OCI-LY7 (cell line): Measurements from ENCODE around the gene COL4A2. TPM values are rescaled to one million over a fixed set of nuclear protein-coding genes. Genes with fewer than 3 reads are reported as not detected.

Source experiments
- BruUV-seq: library from RNA; stranded (reverse); fragments of 400-500 nt; replicated peaks from 2 replicates; lab custom pipeline; 2021; lab: Mats Ljungman, UMichigan
- CTCF ChIA-PET: fragments of 300-600 bp; sonication (Branson Sonifier 250); formaldehyde crosslinking; loops from one replicate; lab custom pipeline; 2022; ENCODE audit warnings: antibody characterized with exemption; ENCODE audit not compliant: unreplicated experiment; lab: Charles Lee
- POLR2A ChIA-PET: fragments of 300-600 bp; sonication (Branson Sonifier 250); formaldehyde crosslinking; loops from one replicate; lab custom pipeline; 2022; ENCODE audit warnings: antibody characterized with exemption; lab: Charles Lee
- DNase-seq: peaks from one replicate; pipeline ENCODE4 v3.0.0-alpha.2; 2015; ENCODE audit warnings: low spot score
- H2AFZ ChIP-seq: fragments of 200-600 bp; sonication (generic), shearing (Covaris generic); 2 replicates; pipeline ENCODE4 v1.6.1; 2014; ENCODE audit warnings: mild to moderate bottlenecking, antibody characterized with exemption, low read length, moderate library complexity
- H3K27ac ChIP-seq: fragments of 200-600 bp; sonication (generic); 2 replicates; pipeline ENCODE4 v1.5.1; 2014; ENCODE audit warnings: mixed run types, low read depth, mild to moderate bottlenecking, moderate library complexity, low read length, inconsistent platforms; ENCODE audit not compliant: poor library complexity, severe bottlenecking
- H3K36me3 ChIP-seq: fragments of 200-600 bp; sonication (generic); 2 replicates; pipeline ENCODE4 v1.6.1; 2014; ENCODE audit warnings: mild to moderate bottlenecking, antibody characterized with exemption, low read length, moderate library complexity, mixed read lengths; ENCODE audit not compliant: insufficient read depth
- H3K4me1 ChIP-seq: fragments of 200-600 bp; sonication (generic); 2 replicates; pipeline ENCODE4 v1.5.1; 2014; ENCODE audit warnings: mild to moderate bottlenecking, low read length; ENCODE audit not compliant: insufficient read depth, poor library complexity, severe bottlenecking
- H3K4me2 ChIP-seq: fragments of 200-600 bp; sonication (generic); 2 replicates; pipeline ENCODE4 v1.6.1; 2014; ENCODE audit warnings: mild to moderate bottlenecking, low read length
- H3K4me3 ChIP-seq: fragments of 200-600 bp; sonication (generic); 2 replicates; pipeline ENCODE4 v1.5.1; 2014; ENCODE audit warnings: mild to moderate bottlenecking, low read depth, low read length; ENCODE audit not compliant: poor library complexity, severe bottlenecking
- H3K79me2 ChIP-seq: fragments of 200-600 bp; sonication (generic); 2 replicates; pipeline ENCODE4 v1.6.1; 2016; ENCODE audit warnings: low read depth, mild to moderate bottlenecking, low read length, moderate library complexity, mixed read lengths; ENCODE audit not compliant: insufficient read depth
- H3K9me2 ChIP-seq: fragments of 200-600 bp; sonication (generic); 2 replicates; pipeline ENCODE4 v1.6.1; 2016; ENCODE audit warnings: mild to moderate bottlenecking, low read length, mixed read lengths; ENCODE audit not compliant: insufficient read depth
- H3K9me3 ChIP-seq: fragments of 200-600 bp; sonication (generic); 2 replicates; pipeline ENCODE4 v1.6.1; 2014; ENCODE audit warnings: mild to moderate bottlenecking, mixed run types, low read length, mixed read lengths
- H4K20me1 ChIP-seq: fragments of 200-600 bp; sonication (generic); 2 replicates; pipeline ENCODE4 v1.6.1; 2014; ENCODE audit warnings: mild to moderate bottlenecking, antibody characterized with exemption, low read length, moderate library complexity, mixed read lengths; ENCODE audit not compliant: insufficient read depth
- CTCF ChIP-seq: fragments of 200-600 bp; sonication (generic); conservative IDR thresholded peaks from 2 replicates; pipeline ENCODE4 v1.5.1; 2014; ENCODE audit warnings: mild to moderate bottlenecking, antibody characterized with exemption, low read length, moderate library complexity, mixed read lengths
- EZH2phosphoT487 ChIP-seq: fragments of 200-600 bp; sonication (generic); IDR thresholded peaks from 2 replicates; pipeline ENCODE4 v1.6.1; 2018; ENCODE audit warnings: low read depth, borderline replicate concordance, mild to moderate bottlenecking, mixed run types, antibody characterized with exemption, low read length, moderate library complexity, mixed read lengths
- intact Hi-C: fragments of 100-400 bp; cut with micrococcal nuclease; formaldehyde crosslinking; loops from one replicate; pipeline ENCODE4 v1.10.0; 2022; ENCODE audit not compliant: unreplicated experiment
- total RNA-seq, 2 experiments: library from RNA; depleted of rRNA in 1 of 2; stranded (reverse); fragments of >200 nt in 1 of 2; shearing (Covaris generic) in 1 of 2; gene quantifications; 2 replicates each; pipeline ENCODE4 v1.2.3, GENCODE V29; 2014 to 2022

COL4A2 gene
- total RNA-seq, 2 experiments from 2014 or later: 0.34 TPM; not detected in 1

- no peaks in the 10 kb centered on the region for H3K9me3 ChIP-seq
- TF ChIP-seq EZH2phosphoT487 (no peak), CTCF (no peak)
- no peaks in the 10 kb centered on the region for H3K9me2 ChIP-seq
- no peaks in the 10 kb centered on the region for H3K36me3 ChIP-seq
- DNase-seq: no peak
- intact Hi-C loops: no loop called here
- H3K4me3 ChIP-seq: no peak overlapping the region
- BruUV-seq: no TSS peak
- no peak overlapping the region for H3K4me2 ChIP-seq
- H2AFZ ChIP-seq: no peak overlapping the region
- H3K27ac ChIP-seq: no peak overlapping the region
- H4K20me1 ChIP-seq: no peaks in the 10 kb centered on the region
- ChIA-PET POLR2A (no interaction called here), CTCF (no interaction called here)
- no peaks in the 10 kb centered on the region for H3K4me1 ChIP-seq
- H3K79me2 ChIP-seq: no peaks in the 10 kb centered on the region
Observed at GRCh38 chr13:110557082-110557481, 250.0 kb downstream of the COL4A2 start.

- Histone ChIP-seq H3K9me3 (no peaks in the 10 kb centered on the region), H3K36me3 (no peaks in the 10 kb centered on the region), H3K4me2 (no peak overlapping the region), H3K4me3 (no peak overlapping the region), H3K79me2 (no peaks in the 10 kb centered on the region), H3K4me1 (no peaks in the 10 kb centered on the region), H2AFZ (no peak overlapping the region), H3K9me2 (no peaks in the 10 kb centered on the region), H3K27ac (no peak overlapping the region), H4K20me1 (no peaks in the 10 kb centered on the region)
- no peak for TF ChIP-seq EZH2phosphoT487
- TF ChIP-seq CTCF: no peak
- DNase-seq: no peak
- ChIA-PET POLR2A (interaction anchor here (0.7 kb wide), 1 partner anchor 10 kb away, joined by 4 read pairs; no protein-coding TSS in a partner anchor), CTCF (no interaction called here)
- BruUV-seq: no TSS peak
- intact Hi-C loops: no loop called here
Observed at GRCh38 chr13:110557610-110558305, 250.7 kb downstream of the COL4A2 start.

GRCh38 chr13:110559429-110559943, 252.4 kb downstream of the COL4A2 start:
- Histone ChIP-seq H3K27ac (no peak overlapping the region), H3K4me3 (no peak overlapping the region), H3K9me2 (no peaks in the 10 kb centered on the region), H3K4me1 (no peaks in the 10 kb centered on the region), H3K36me3 (no peaks in the 10 kb centered on the region), H3K79me2 (no peaks in the 10 kb centered on the region), H3K9me3 (no peaks in the 10 kb centered on the region), H2AFZ (no peak overlapping the region), H3K4me2 (no peak overlapping the region), H4K20me1 (no peaks in the 10 kb centered on the region)
- CTCF ChIA-PET: no interaction called here
- no peak for DNase-seq
- POLR2A ChIA-PET: no interaction called here
- no TSS peak for BruUV-seq
- intact Hi-C loops: no loop called here
- TF ChIP-seq CTCF (no peak), EZH2phosphoT487 (no peak)
